Measurements from ENCODE around the gene PTRH1. TPM values are rescaled to one million over a fixed set of nuclear protein-coding genes. Genes with fewer than 3 reads are reported as not detected.
"Not testable (repeated sequence)": the region's sequence is repeated elsewhere in the genome, so short reads cannot be mapped to it uniquely, and the experiment has no call there.

PTRH1 gene
- polyA plus RNA-seq, 1 of the 3 experiments (the other 2 are of a cell fraction), result 42.2 TPM

- TF ChIP-seq GABPA (IDR thresholded peaks at IDR 0.05; ENCODE audit: low read depth), result no peak
- no peak for TF ChIP-seq EZH2phosphoT487 (IDR thresholded peaks at IDR 0.05; ENCODE audit: borderline replicate concordance, low read depth)
- no peak for TF ChIP-seq RFX5 (IDR thresholded peaks at IDR 0.05; ENCODE audit: low read length)
- TF ChIP-seq FOXJ3 (CRISPR knock-in tag; IDR thresholded peaks at IDR 0.05), result no peak
- TF ChIP-seq SMC3 (IDR thresholded peaks at IDR 0.05; ENCODE audit: low read depth, low read length), result no peak
- no peak for TF ChIP-seq RCOR1 (IDR thresholded peaks at IDR 0.05; ENCODE audit: low read length)
- no peaks in the 10 kb centered on the region for H3F3A ChIP-seq (replicated peaks; ENCODE audit: insufficient read depth)
- no peaks in the 10 kb centered on the region for H3K36me3 ChIP-seq (replicated peaks in 1 of 2; ENCODE audit: control insufficient read depth in 1 of 2, insufficient read depth in 2 of 2, low read length in 1 of 2)
- H3K27ac ChIP-seq (ENCODE audit: low read depth in 2 of 2, low read length in 1 of 2), result no peak overlapping the region
- H3K9me3 ChIP-seq, result no peaks in the 10 kb centered on the region
- ChIA-PET CTCF (interaction anchor here (1.4 to 1.6 kb wide), 2 partner anchors 24 to 111 kb away, joined by 3 to 5 read pairs; no protein-coding TSS in a partner anchor), POLR2A (interaction anchor here (1.0 kb wide), 1 partner anchor 12 kb away, joined by 3 read pairs; no protein-coding TSS in a partner anchor)
- WGBS (ENCODE audit: low lambda C conversion rate), result 62% methylated on average over 5 of the region's 5 CpGs
- H3K4me2 ChIP-seq, result no peak overlapping the region
- DNase-seq, result no peak
- H3K79me2 ChIP-seq (ENCODE audit: insufficient read depth), result no peaks in the 10 kb centered on the region
- H3K4me3 ChIP-seq (ENCODE audit: low read depth in 2 of 2, low read length in 1 of 2), result no peak overlapping the region
- H2AFZ ChIP-seq (ENCODE audit: low read depth), result no peak overlapping the region
- no peaks in the 10 kb centered on the region for H3K9me2 ChIP-seq
- peaks cover 0 to 17% of the 10 kb centered on the region in 2 experiments; a peak in 1 of 4 replicates for H3K4me1 ChIP-seq (ENCODE audit: control insufficient read depth in 1 of 2, insufficient read depth in 2 of 2, low read depth in 1 of 2, low read length in 1 of 2)
- H4K20me1 ChIP-seq (ENCODE audit: insufficient read depth), result no peaks in the 10 kb centered on the region
- peaks cover 15% of the 10 kb centered on the region for H3K27me3 ChIP-seq (ENCODE audit: insufficient read depth)
- H3K9ac ChIP-seq, result no peak overlapping the region
Observed at GRCh38 chr9:127758843-127759242, 43.4 kb upstream of the PTRH1 start.

- H3K36me3 ChIP-seq (replicated peaks in 1 of 2; ENCODE audit: control insufficient read depth in 1 of 2, insufficient read depth in 2 of 2, low read length in 1 of 2); H3K9ac ChIP-seq; H4K20me1 ChIP-seq (ENCODE audit: insufficient read depth); H3K79me2 ChIP-seq (ENCODE audit: insufficient read depth); H3K9me3 ChIP-seq; H2AFZ ChIP-seq (ENCODE audit: low read depth); DNase-seq; H3K27ac ChIP-seq (ENCODE audit: low read depth in 2 of 2, low read length in 1 of 2); H3K4me2 ChIP-seq; H3K9me2 ChIP-seq; H3F3A ChIP-seq (replicated peaks; ENCODE audit: insufficient read depth); H3K4me3 ChIP-seq (ENCODE audit: low read depth in 2 of 2, low read length in 1 of 2): not testable (repeated sequence)
- Histone ChIP-seq H3K4me1 (ENCODE audit: control insufficient read depth in 1 of 2, insufficient read depth in 2 of 2, low read depth in 1 of 2, low read length in 1 of 2) (peaks cover 0 to 27% of the 10 kb centered on the region in 2 experiments; a peak in 1 of 4 replicates), H3K27me3 (ENCODE audit: insufficient read depth) (peaks cover 20% of the 10 kb centered on the region)
- ChIA-PET POLR2A (interaction anchor here (1.5 kb wide), 1 partner anchor 24 kb away, joined by 3 read pairs; no protein-coding TSS in a partner anchor), CTCF (interaction anchor here (1.2 to 3.8 kb wide), 3 partner anchors 22 to 113 kb away, joined by 4 to 23 read pairs (median 9); partner anchors contain the start of genes CDK9 and TOR2A)
- WGBS (ENCODE audit: low lambda C conversion rate), result 77% methylated on average over 11 of the region's 11 CpGs
Observed at GRCh38 chr9:127756776-127757175, 41.3 kb upstream of the PTRH1 start.

GRCh38 chr9:127756233-127756632 is 40.8 kb upstream of the PTRH1 start:
- peaks cover 0 to 21% of the 10 kb centered on the region in 2 experiments; a peak in 1 of 4 replicates for H3K4me1 ChIP-seq (ENCODE audit: control insufficient read depth in 1 of 2, insufficient read depth in 2 of 2, low read depth in 1 of 2, low read length in 1 of 2)
- no peaks in the 10 kb centered on the region for H3K79me2 ChIP-seq (ENCODE audit: insufficient read depth)
- H3F3A ChIP-seq (replicated peaks; ENCODE audit: insufficient read depth), result no peaks in the 10 kb centered on the region
- peaks cover 20% of the 10 kb centered on the region for H3K27me3 ChIP-seq (ENCODE audit: insufficient read depth)
- CTCF ChIA-PET, result interaction anchor here (0.6 to 3.8 kb wide), 11 partner anchors 7 to 165 kb away, joined by 3 to 23 read pairs (median 4); partner anchors contain the start of genes CDK9 and TOR2A
- H3K27ac ChIP-seq (ENCODE audit: low read depth in 2 of 2, low read length in 1 of 2), result no peak overlapping the region
- no peaks in the 10 kb centered on the region for H3K9me2 ChIP-seq
- no peaks in the 10 kb centered on the region for H3K36me3 ChIP-seq (replicated peaks in 1 of 2; ENCODE audit: control insufficient read depth in 1 of 2, insufficient read depth in 2 of 2, low read length in 1 of 2)
- H4K20me1 ChIP-seq (ENCODE audit: insufficient read depth), result no peaks in the 10 kb centered on the region
- WGBS (ENCODE audit: low lambda C conversion rate), result 94% methylated on average over 3 of the region's 3 CpGs
- TF ChIP-seq ZBTB33 (IDR thresholded peaks at IDR 0.05; ENCODE audit: borderline replicate concordance, low read depth) (no peak), PBX3 (IDR thresholded peaks at IDR 0.05) (no peak), TEAD4 (IDR thresholded peaks at IDR 0.05; ENCODE audit: borderline replicate concordance, insufficient read depth) (no peak)
- no peak overlapping the region for H2AFZ ChIP-seq (ENCODE audit: low read depth)
- no peak for DNase-seq
- H3K4me2 ChIP-seq, result no peak overlapping the region
- no peaks in the 10 kb centered on the region for H3K9me3 ChIP-seq
- H3K4me3 ChIP-seq (ENCODE audit: low read depth in 2 of 2, low read length in 1 of 2), result no peak overlapping the region
- POLR2A ChIA-PET, result interaction anchor here (0.8 to 1.5 kb wide), 2 partner anchors 11 to 24 kb away, joined by 3 read pairs; no protein-coding TSS in a partner anchor
- H3K9ac ChIP-seq, result no peak overlapping the region
